Uterus (tissue), 4 donors: ENCODE measurements around the gene JAM3. TPM values are rescaled to one million over a fixed set of nuclear protein-coding genes. Genes with fewer than 3 reads are reported as not detected.

Experiments
- DNase-seq, 2 donors: peaks; one replicate each; pipeline ENCODE4 v3.0.0-alpha.2; 2019 to 2020
- H3K27ac ChIP-seq, 2 donors: fragments of 200-600 bp; sonication (generic); 1 replicate in 1 of 2; 2 replicates in 1 of 2; pipeline ENCODE4 v1.5.1; 2016 to 2018
- H3K27me3 ChIP-seq, 2 donors: fragments of 200-600 bp; sonication (generic); one replicate each; pipeline ENCODE4 v1.5.1; 2018 to 2019; ENCODE audit warnings: control low read depth in 1 of 2
- H3K36me3 ChIP-seq, 2 donors: fragments of 200-600 bp; sonication (generic); one replicate each; pipeline ENCODE4 v1.5.1; 2019; ENCODE audit warnings: control low read depth in 1 of 2
- H3K4me1 ChIP-seq, 2 donors: fragments of 200-600 bp; sonication (generic); one replicate each; pipeline ENCODE4 v1.5.1; 2018 to 2019; ENCODE audit warnings: control low read depth in 1 of 2
- H3K4me3 ChIP-seq, 2 donors: fragments of 200-600 bp; sonication (generic); 1 replicate in 1 of 2; 2 replicates in 1 of 2; pipeline ENCODE4 v1.5.1; 2018 to 2019; ENCODE audit warnings: mild to moderate bottlenecking in 1 of 2
- H3K9me3 ChIP-seq, 2 donors: fragments of 200-600 bp; sonication (generic); one replicate each; pipeline ENCODE4 v1.5.1; 2019; ENCODE audit warnings: control low read depth in 1 of 2
- POLR2A ChIP-seq, 2 donors: fragments of 450-650 bp; IDR thresholded peaks; one replicate each; pipeline ENCODE4 v1.6.1; 2016; ENCODE audit warnings: antibody characterized with exemption in 2 of 2, mild to moderate bottlenecking in 1 of 2, moderate library complexity in 1 of 2
- intact Hi-C: fragments of 100-400 bp; cut with DNase I; formaldehyde crosslinking; loops from one replicate; pipeline ENCODE4 v1.15.1; 2023; ENCODE audit warnings: low total_unique reads
- total RNA-seq, 4 donors: library from RNA; depleted of rRNA in 3 of 4; stranded (reverse); fragments of >200 nt in 3 of 4; gene quantifications; one replicate each; pipeline versions ENCODE4 v1.1.0 to v1.2.4, GENCODE V29; 2014 to 2023
- TF ChIP-seq, protein P1 (sequence below), 4 experiments: fragments of 200-600 bp in 2 of 4; fragments of 450-650 bp in 2 of 4; sonication (generic) in 2 of 4; IDR thresholded peaks; one replicate each; pipeline ENCODE4 v1.5.1; 2016 to 2019; ENCODE audit warnings: antibody characterized with exemption in 4 of 4, mild to moderate bottlenecking in 2 of 4, moderate library complexity in 1 of 4
- donor health status: DM: yes; HTN: yes; CAD: no.

Gene JAM3
- total RNA-seq, 4 donors from 2014 or later: 51.7 to 86.7 (median 68.1) TPM

DNA sequence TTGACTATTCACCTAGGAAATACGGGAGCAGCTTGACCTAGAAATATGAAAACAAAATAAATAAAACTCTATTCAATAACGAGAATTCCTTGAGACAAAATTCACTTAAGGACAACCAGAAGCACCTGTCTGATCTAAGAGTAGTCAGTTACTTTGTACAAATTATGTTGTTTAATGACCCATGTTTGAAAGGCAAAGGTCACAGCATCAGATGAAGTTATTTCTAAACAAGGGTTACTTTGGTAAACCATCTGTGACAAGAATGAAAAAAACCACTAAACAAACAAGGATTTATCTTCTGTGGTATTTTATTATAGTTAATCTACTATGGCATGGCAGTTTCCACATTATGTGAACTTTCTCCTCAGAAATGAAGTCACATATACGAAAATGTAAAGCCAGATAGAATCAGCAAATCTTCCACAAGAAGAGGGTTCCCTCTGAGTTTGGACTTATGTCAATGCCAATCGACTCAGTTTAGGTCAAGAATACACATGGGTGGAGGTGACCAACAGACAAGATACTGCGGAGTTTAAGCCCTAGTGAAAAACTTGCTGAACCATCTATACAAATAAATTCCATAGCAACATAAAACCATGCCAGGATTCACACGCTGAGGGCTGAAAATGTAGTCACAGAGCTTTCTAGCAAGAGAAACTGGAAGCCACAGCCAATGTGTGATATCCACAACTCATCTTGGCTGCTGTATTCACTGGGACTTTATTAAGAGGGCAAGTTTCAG lies 101.5 kb downstream of the JAM3 start:
- H3K4me1 ChIP-seq: no peaks in the 10 kb centered on the region

DNA sequence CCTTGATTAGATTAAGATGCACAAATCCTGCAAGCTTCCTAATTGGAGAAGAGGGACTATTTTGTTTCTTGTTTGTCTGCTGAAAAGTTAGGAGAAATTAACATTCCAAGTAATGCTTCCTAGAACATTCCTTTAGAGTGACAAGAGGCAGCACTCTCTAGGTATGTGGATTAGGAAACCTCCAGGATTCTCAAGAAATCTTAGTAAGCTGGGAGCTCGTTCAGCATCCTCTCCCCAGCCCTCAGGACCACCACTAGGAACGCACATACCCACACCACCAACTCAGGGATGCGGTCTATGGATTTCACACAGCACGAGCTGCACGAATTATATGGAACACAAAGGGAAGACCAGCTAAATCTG lies 102.0 kb downstream of the JAM3 start:
- Histone ChIP-seq H3K4me1 (no peaks in the 10 kb centered on the region), H3K27ac (no peak overlapping the region), H3K36me3 (no peaks in the 10 kb centered on the region), H3K27me3 (no peaks in the 10 kb centered on the region), H3K9me3 (no peaks in the 10 kb centered on the region), H3K4me3 (no peak overlapping the region)
- intact Hi-C loops: no loop called here
- no peak for DNase-seq
- TF ChIP-seq, protein P1, sequence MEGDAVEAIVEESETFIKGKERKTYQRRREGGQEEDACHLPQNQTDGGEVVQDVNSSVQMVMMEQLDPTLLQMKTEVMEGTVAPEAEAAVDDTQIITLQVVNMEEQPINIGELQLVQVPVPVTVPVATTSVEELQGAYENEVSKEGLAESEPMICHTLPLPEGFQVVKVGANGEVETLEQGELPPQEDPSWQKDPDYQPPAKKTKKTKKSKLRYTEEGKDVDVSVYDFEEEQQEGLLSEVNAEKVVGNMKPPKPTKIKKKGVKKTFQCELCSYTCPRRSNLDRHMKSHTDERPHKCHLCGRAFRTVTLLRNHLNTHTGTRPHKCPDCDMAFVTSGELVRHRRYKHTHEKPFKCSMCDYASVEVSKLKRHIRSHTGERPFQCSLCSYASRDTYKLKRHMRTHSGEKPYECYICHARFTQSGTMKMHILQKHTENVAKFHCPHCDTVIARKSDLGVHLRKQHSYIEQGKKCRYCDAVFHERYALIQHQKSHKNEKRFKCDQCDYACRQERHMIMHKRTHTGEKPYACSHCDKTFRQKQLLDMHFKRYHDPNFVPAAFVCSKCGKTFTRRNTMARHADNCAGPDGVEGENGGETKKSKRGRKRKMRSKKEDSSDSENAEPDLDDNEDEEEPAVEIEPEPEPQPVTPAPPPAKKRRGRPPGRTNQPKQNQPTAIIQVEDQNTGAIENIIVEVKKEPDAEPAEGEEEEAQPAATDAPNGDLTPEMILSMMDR (IDR thresholded peaks at IDR 0.05): no peak
- no peak for TF ChIP-seq POLR2A (IDR thresholded peaks at IDR 0.05)

More for the DNA sequence above, 101.5 kb downstream of the JAM3 start:
- no peak for TF ChIP-seq POLR2A (IDR thresholded peaks at IDR 0.05)
- TF ChIP-seq, protein P1 (IDR thresholded peaks at IDR 0.05): no peak
- Histone ChIP-seq H3K36me3 (no peaks in the 10 kb centered on the region), H3K4me3 (no peak overlapping the region), H3K27me3 (no peaks in the 10 kb centered on the region), H3K9me3 (no peaks in the 10 kb centered on the region), H3K27ac (no peak overlapping the region)
- DNase-seq: no peak
- intact Hi-C loops: no loop called here

DNA sequence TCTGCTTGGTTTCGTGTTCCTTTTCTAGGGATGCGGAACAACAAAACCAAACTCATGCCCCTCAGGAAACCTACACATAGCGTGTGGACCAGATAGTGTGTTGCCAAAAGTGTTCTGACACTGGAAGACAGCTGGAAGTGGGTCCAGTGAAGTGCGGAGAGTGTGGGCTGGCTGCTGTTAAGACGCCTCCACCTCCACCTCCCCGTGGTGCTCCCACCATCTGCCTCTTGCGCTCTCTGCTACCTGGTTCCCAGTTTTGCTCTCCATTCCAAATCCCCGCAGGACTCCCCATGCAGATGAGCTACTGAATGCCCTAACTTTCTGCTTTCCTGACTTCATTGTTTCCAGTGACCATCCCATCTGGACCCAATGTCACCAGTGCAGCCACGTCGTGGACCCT lies 103.1 kb downstream of the JAM3 start:
- Histone ChIP-seq H3K4me3 (no peak overlapping the region), H3K9me3 (no peaks in the 10 kb centered on the region), H3K27me3 (no peaks in the 10 kb centered on the region), H3K27ac (no peak overlapping the region), H3K36me3 (no peaks in the 10 kb centered on the region), H3K4me1 (no peaks in the 10 kb centered on the region)
- intact Hi-C loops: no loop called here
- TF ChIP-seq, protein P1 (IDR thresholded peaks at IDR 0.05): no peak
- no peak for TF ChIP-seq POLR2A (IDR thresholded peaks at IDR 0.05)
- no peak for DNase-seq

DNA sequence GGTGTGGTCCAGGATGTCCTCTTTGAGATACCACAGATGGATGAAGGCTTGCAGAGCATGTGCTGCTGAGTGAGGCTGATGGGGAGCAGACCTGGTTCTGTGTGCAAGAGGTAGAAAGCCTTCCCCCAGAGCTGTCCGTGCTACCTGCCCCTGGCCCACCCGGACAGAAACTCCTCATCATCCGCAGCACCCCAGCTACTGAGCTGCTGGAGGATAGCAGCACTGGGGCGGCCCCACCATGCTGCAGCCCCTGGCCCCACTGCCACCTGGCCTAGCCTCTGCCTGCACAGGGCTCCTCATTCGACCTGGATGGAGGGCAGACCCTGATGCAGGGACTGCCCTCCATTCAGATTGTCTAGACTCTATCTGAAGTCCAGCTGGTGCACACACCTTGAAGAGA lies 104.4 kb downstream of the JAM3 start:
- no peaks in the 10 kb centered on the region for H3K36me3 ChIP-seq
- intact Hi-C loops: no loop called here

DNA sequence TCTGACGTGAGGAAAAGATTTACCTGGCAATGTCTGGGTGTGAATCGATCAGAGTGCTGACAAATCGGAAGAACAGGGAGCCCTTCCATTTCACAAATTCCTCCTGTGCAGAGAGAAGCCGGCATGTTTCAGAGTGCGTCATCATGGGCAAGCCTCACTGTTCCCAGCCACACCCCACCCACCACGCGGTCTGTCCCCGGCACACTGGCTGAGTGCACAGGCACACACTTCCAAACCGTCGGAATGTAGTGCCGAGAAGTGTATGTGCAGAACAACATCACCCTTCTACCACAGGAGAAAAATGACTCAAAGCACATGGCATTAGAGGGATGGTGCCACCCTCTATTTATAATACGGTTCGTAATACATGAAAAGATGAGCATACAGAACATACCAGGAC lies 107.4 kb downstream of the JAM3 start:
- Histone ChIP-seq H3K36me3 (no peaks in the 10 kb centered on the region), H3K9me3 (no peaks in the 10 kb centered on the region), H3K27me3 (no peaks in the 10 kb centered on the region), H3K4me1 (no peaks in the 10 kb centered on the region), H3K4me3 (no peak overlapping the region), H3K27ac (no peak overlapping the region)
- intact Hi-C loops: no loop called here
- TF ChIP-seq POLR2A (IDR thresholded peaks at IDR 0.05): no peak
- TF ChIP-seq, protein P1 (IDR thresholded peaks at IDR 0.05): no peak
- DNase-seq: no peak

More for the DNA sequence above, 104.4 kb downstream of the JAM3 start:
- TF ChIP-seq, protein P1 (IDR thresholded peaks at IDR 0.05): no peak
- no peak for TF ChIP-seq POLR2A (IDR thresholded peaks at IDR 0.05)
- Histone ChIP-seq H3K27ac (no peak overlapping the region), H3K4me3 (no peak overlapping the region), H3K4me1 (no peaks in the 10 kb centered on the region), H3K9me3 (no peaks in the 10 kb centered on the region), H3K27me3 (no peaks in the 10 kb centered on the region)
- DNase-seq: no peak
